K562 (cell line): ENCODE results near the gene DOCK8. TPM values are rescaled to one million over a fixed set of nuclear protein-coding genes. Genes with fewer than 3 reads are reported as not detected.

ENCODE experiments used
- ATAC-seq: fragments of 200-7000 bp; cut with Tn5 transposase; 3 replicates; pipeline ENCODE4 v1.9.1; 2020; ENCODE audit warnings: moderate library complexity
- BruUV-seq: library from RNA; stranded (reverse); fragments of 400-500 nt; replicated peaks from 2 replicates; lab custom pipeline; 2021; lab: Mats Ljungman, UMichigan
- CTCF ChIA-PET: fragments of 300-600 bp; formaldehyde crosslinking; extraction: SDS; loops from one replicate; lab custom pipeline; 2021; ENCODE audit warnings: low intra/inter-chr PET ratio; lab: Yijun Ruan, JAX
- POLR2A ChIA-PET: fragments of 300-600, 350-650 bp; sonication (Branson Sonifier 250); formaldehyde crosslinking; extraction: SDS; loops from one replicate; lab custom pipeline; 2021; ENCODE audit warnings: antibody characterized with exemption, inconsistent platforms; lab: Yijun Ruan, JAX
- DNase-seq, 4 experiments: peaks; one replicate each; pipeline versions ENCODE4 v3.0.0 to v3.0.0-alpha.2; 2011 to 2018; ENCODE audit warnings: low spot score in 3 of 4, mixed read lengths in 3 of 4; ENCODE audit errors: extremely low read depth in 1 of 4
- FAIRE-seq: peaks from 2 replicates; lab custom pipeline; 2011; peaks lifted over from hg19 to GRCh38; lab: Jason Lieb, UNC
- H2AFZ ChIP-seq: 2 replicates; pipeline ENCODE4 v1.6.0; 2011; ENCODE audit warnings: low read depth, low read length, control low read depth, inconsistent platforms
- H3K27ac ChIP-seq: fragments of 200-600 bp; 3 replicates; pipeline ENCODE4 v1.8.0; 2011; ENCODE audit warnings: low read depth, mild to moderate bottlenecking, control low read depth, inconsistent platforms, low read length, moderate library complexity, mixed read lengths; ENCODE audit errors: extremely low read depth
- H3K27me3 ChIP-seq, 2 experiments: fragments of 300-600 bp in 1 of 2; 2 replicates in 1 of 2; 3 replicates in 1 of 2; pipeline versions ENCODE4 v1.6.0 to v1.8.0; 2011; ENCODE audit warnings: inconsistent platforms in 2 of 2, low read length in 2 of 2, mild to moderate bottlenecking in 1 of 2, mixed read lengths in 1 of 2, moderate library complexity in 1 of 2; ENCODE audit not compliant: control insufficient read depth in 2 of 2, insufficient read depth in 2 of 2
- H3K36me3 ChIP-seq: fragments of 300-600 bp; 3 replicates; pipeline ENCODE4 v1.8.0; 2011; ENCODE audit warnings: mild to moderate bottlenecking, low read length, inconsistent platforms; ENCODE audit not compliant: control insufficient read depth, insufficient read depth
- H3K4me1 ChIP-seq, 2 experiments: fragments of 200-600 bp in 1 of 2; replicated peaks in 1 of 2; 2 replicates in 1 of 2; 3 replicates in 1 of 2; pipeline versions ENCODE4 v1.5.1 to v1.8.0; 2011; ENCODE audit warnings: inconsistent platforms in 2 of 2, low read length in 2 of 2, mild to moderate bottlenecking in 1 of 2, mixed read lengths in 1 of 2, moderate library complexity in 1 of 2; ENCODE audit not compliant: control insufficient read depth in 2 of 2, insufficient read depth in 2 of 2
- H3K4me2 ChIP-seq: 2 replicates; pipeline ENCODE4 v1.6.1; 2011; ENCODE audit warnings: low read length, control low read depth, inconsistent platforms, mixed read lengths; ENCODE audit not compliant: insufficient read depth
- H3K4me3 ChIP-seq: fragments of 200-600 bp; sonication (generic), shearing (Covaris generic); 2 replicates; pipeline ENCODE4 v1.5.1; 2016; ENCODE audit warnings: control low read depth, inconsistent platforms
- H3K79me2 ChIP-seq: fragments of 200-600 bp; 3 replicates; pipeline ENCODE4 v1.8.0; 2011; ENCODE audit warnings: low read length, inconsistent platforms; ENCODE audit not compliant: control insufficient read depth, insufficient read depth
- H3K9ac ChIP-seq, 2 experiments: 2 replicates each; pipeline versions ENCODE4 v1.6.0 to v1.6.1; 2011; ENCODE audit warnings: low read depth in 2 of 2, low read length in 2 of 2, control low read depth in 1 of 2, inconsistent platforms in 1 of 2, mild to moderate bottlenecking in 1 of 2, mixed read lengths in 1 of 2; ENCODE audit not compliant: insufficient read depth in 1 of 2
- H3K9me1 ChIP-seq: one replicate; pipeline ENCODE4 v1.6.0; 2011; ENCODE audit warnings: inconsistent platforms, mild to moderate bottlenecking, low read length, moderate library complexity; ENCODE audit not compliant: control insufficient read depth, insufficient read depth
- H3K9me3 ChIP-seq: replicated peaks from 2 replicates; pipeline ENCODE4 v1.5.1; 2011; ENCODE audit warnings: low read depth, low read length, inconsistent platforms; ENCODE audit not compliant: control insufficient read depth, insufficient read depth
- H4K20me1 ChIP-seq: replicated peaks from 2 replicates; pipeline ENCODE4 v1.6.1; 2011; ENCODE audit warnings: low read length, inconsistent platforms, mixed read lengths; ENCODE audit not compliant: control insufficient read depth, insufficient read depth
- ARID1B ChIP-seq: fragments of 450-650 bp; IDR thresholded peaks from 2 replicates; pipeline ENCODE4 v1.6.1; 2016; ENCODE audit warnings: antibody characterized with exemption, mild to moderate bottlenecking, inconsistent platforms
- BRD4 ChIP-seq: fragments of 200-600 bp; sonication (generic); IDR thresholded peaks from 2 replicates; pipeline ENCODE4 v1.6.1; 2017; ENCODE audit warnings: inconsistent platforms
- ETV1 ChIP-seq: fragments of 450-650 bp; conservative IDR thresholded peaks from 2 replicates; pipeline ENCODE4 v1.6.1; 2016; ENCODE audit warnings: missing genetic modification characterization, control low read depth, low read depth, missing compliant biosample characterization
- GABPA ChIP-seq: fragments of 200-800 bp; sonication (Bioruptor generic); conservative IDR thresholded peaks from 2 replicates; pipeline ENCODE4 v1.6.1; 2016; ENCODE audit warnings: low read depth, missing genetic modification characterization, missing compliant biosample characterization
- HDAC8 ChIP-seq: fragments of 450-650 bp; IDR thresholded peaks from 2 replicates; pipeline ENCODE4 v1.6.1; 2016; ENCODE audit warnings: mild to moderate bottlenecking, missing genetic modification characterization, moderate library complexity, missing compliant biosample characterization
- NFRKB ChIP-seq: fragments of 450-650 bp; IDR thresholded peaks from 2 replicates; pipeline ENCODE4 v1.6.1; 2016; ENCODE audit warnings: low read depth
- PHB2 ChIP-seq: fragments of 450-650 bp; IDR thresholded peaks from 2 replicates; pipeline ENCODE4 v1.6.1; 2017; ENCODE audit warnings: low read depth
- SAP30 ChIP-seq: fragments of 200-600 bp; sonication (generic); IDR thresholded peaks from 2 replicates; pipeline ENCODE4 v1.6.1; 2012; ENCODE audit warnings: borderline replicate concordance, low read depth, mild to moderate bottlenecking, moderate library complexity, low read length, control low read depth, inconsistent platforms; ENCODE audit not compliant: insufficient read depth, poor library complexity, severe bottlenecking
- SMARCA5 ChIP-seq: fragments of 450-650 bp; IDR thresholded peaks from 2 replicates; pipeline ENCODE4 v1.6.1; 2016
- ZEB2 ChIP-seq: fragments of 450-650 bp; IDR thresholded peaks from 2 replicates; pipeline ENCODE4 v1.6.1; 2016
- ZNF134 ChIP-seq: fragments of 250-450 bp; sonication (Bioruptor Pico); conservative IDR thresholded peaks from 2 replicates; pipeline ENCODE4 v1.4.0; 2020
- ZNF175 ChIP-seq: fragments of 200-800 bp; sonication (Bioruptor generic); IDR thresholded peaks from 2 replicates; pipeline ENCODE4 v1.6.1; 2016; ENCODE audit warnings: low read depth, mild to moderate bottlenecking, missing genetic modification characterization, missing compliant biosample characterization
- ZNF232 ChIP-seq: sonication (generic); formaldehyde crosslinking; IDR thresholded peaks from 2 replicates; pipeline ENCODE4 v1.8.0; 2022; ENCODE audit warnings: mild to moderate bottlenecking, missing genetic modification reagents
- ZNF384 ChIP-seq: IDR thresholded peaks from 2 replicates; pipeline ENCODE4 v1.6.1; 2012; ENCODE audit warnings: low read depth, low read length, improper control_type of control experiment
- WGBS: fragments of 100-300 bp; shearing (Covaris generic); methylation state at CpG from one replicate; pipeline ENCODE4 v1.1.6; 2016; ENCODE audit warnings: low coverage, mixed read lengths; ENCODE audit not compliant: insufficient coverage; ENCODE audit errors: missing lambda C conversion rate; 5-methylcytosine and 5-hydroxymethylcytosine counted together
- in situ Hi-C: fragments of 300-500 bp; cut with MboI; formaldehyde crosslinking; loops from 4 replicates; pipeline ENCODE4 v1.15.0; 2018; ENCODE audit warnings: inconsistent platforms, mixed read lengths
- intact Hi-C: fragments of 100-400 bp; cut with micrococcal nuclease; formaldehyde crosslinking; loops from 2 replicates; pipeline ENCODE4 v1.14.2; 2022
- polyA plus RNA-seq, 8 experiments: library from polyadenylated mRNA; depleted of rRNA in 4 of 8; stranded (reverse) in 5 of 8; unstranded in 3 of 8; fragments of >200 nt; fragmentation: Nextera tagmentation in 2 of 8; fragmentation: Illumina TruSeq in 1 of 8; extraction: Ambion mirVana in 2 of 8; extraction: Trizol in 1 of 8; gene quantifications; 2 replicates each; pipeline versions ENCODE4 v1.2.1 to v1.2.3, GENCODE V29; 2011 to 2014; ENCODE audit warnings: inconsistent platforms in 1 of 8, missing spikeins in 1 of 8
- total RNA-seq, 7 experiments: library from RNA; depleted of rRNA in 6 of 7; stranded (reverse); fragments of >200 nt in 6 of 7; fragmentation: Illumina TruSeq in 2 of 7; extraction: Trizol in 2 of 7; gene quantifications; 2 replicates each; pipeline versions ENCODE4 v1.2.1 to v1.2.3, GENCODE V29; 2011 to 2021; ENCODE audit warnings: low replicate concordance in 1 of 7
- TF ChIP-seq, protein P1 (sequence below), 2 experiments: fragments of 450-650 bp; IDR thresholded peaks; 2 replicates each; pipeline ENCODE4 v1.6.1; 2016
- TF ChIP-seq, protein P2 (sequence below), 2 experiments: IDR thresholded peaks; 2 replicates each; pipeline ENCODE4 v1.6.1; 2011; ENCODE audit warnings: borderline replicate concordance in 1 of 2, control low read depth in 1 of 2, low read depth in 1 of 2, low read length in 1 of 2, mild to moderate bottlenecking in 1 of 2, mixed read lengths in 1 of 2, moderate library complexity in 1 of 2; ENCODE audit not compliant: insufficient read depth in 1 of 2, insufficient read length in 1 of 2, poor library complexity in 1 of 2, severe bottlenecking in 1 of 2; ENCODE audit errors: extremely low read depth in 1 of 2

Gene DOCK8
- total and polyA plus RNA-seq, 9 of the 15 experiments (the other 6 are each of a cell fraction or from before 2014, with no cell fraction given) = 14.4 to 53.8 (median 25.1) TPM

DNA sequence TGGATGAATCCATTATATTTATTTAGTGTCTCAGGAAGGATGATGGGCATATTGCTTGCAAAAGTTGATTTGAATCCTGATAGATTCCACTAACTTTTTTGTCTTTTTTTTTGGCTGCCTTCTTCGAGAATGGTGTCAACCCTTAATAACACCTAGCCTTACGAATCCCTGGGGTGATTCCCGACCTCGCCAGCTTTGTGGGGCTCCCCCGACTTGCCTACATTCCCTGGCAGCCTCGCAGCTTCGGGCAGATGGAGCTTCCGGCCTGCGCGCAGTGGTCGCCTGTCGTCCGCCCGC lies 366 bp upstream of the DOCK8 start:
- in situ Hi-C loops = loop anchor here (5.0 kb wide), 1 partner anchor 73 kb away; no protein-coding TSS in a partner anchor
- H4K20me1 ChIP-seq = no peaks in the 10 kb centered on the region
- H3K27me3 ChIP-seq = no peaks in the 10 kb centered on the region
- 0% methylated on average over 13 of the region's 14 CpGs for WGBS
- no peaks in the 10 kb centered on the region for H3K9me1 ChIP-seq
- intact Hi-C loops = loop anchor here (1.0 to 10.0 kb wide), 2 partner anchors 58 to 91 kb away; no protein-coding TSS in a partner anchor
- peaks cover 37% of the 10 kb centered on the region for H3K79me2 ChIP-seq
- H3K9ac ChIP-seq = peak overlapping the region; percentile 84 to 94
- DNase-seq (no peak), ATAC-seq (no peak), FAIRE-seq (no peak)
- TF ChIP-seq BRD4 = no peak
- no peak for TF ChIP-seq PHB2
- TF ChIP-seq ARID1B = no peak
- TF ChIP-seq, protein P1, sequence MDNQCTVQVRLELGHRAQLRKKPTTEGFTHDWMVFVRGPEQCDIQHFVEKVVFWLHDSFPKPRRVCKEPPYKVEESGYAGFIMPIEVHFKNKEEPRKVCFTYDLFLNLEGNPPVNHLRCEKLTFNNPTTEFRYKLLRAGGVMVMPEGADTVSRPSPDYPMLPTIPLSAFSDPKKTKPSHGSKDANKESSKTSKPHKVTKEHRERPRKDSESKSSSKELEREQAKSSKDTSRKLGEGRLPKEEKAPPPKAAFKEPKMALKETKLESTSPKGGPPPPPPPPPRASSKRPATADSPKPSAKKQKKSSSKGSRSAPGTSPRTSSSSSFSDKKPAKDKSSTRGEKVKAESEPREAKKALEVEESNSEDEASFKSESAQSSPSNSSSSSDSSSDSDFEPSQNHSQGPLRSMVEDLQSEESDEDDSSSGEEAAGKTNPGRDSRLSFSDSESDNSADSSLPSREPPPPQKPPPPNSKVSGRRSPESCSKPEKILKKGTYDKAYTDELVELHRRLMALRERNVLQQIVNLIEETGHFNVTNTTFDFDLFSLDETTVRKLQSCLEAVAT (IDR thresholded peaks at IDR 0.05) = no peak
- TF ChIP-seq, protein P2, sequence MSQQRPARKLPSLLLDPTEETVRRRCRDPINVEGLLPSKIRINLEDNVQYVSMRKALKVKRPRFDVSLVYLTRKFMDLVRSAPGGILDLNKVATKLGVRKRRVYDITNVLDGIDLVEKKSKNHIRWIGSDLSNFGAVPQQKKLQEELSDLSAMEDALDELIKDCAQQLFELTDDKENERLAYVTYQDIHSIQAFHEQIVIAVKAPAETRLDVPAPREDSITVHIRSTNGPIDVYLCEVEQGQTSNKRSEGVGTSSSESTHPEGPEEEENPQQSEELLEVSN (IDR thresholded peaks at IDR 0.05; ENCODE audit: borderline replicate concordance in 1 of 2, extremely low read depth in 1 of 2, insufficient read depth in 1 of 2, insufficient read length in 1 of 2, low read depth in 1 of 2, low read length in 1 of 2, poor library complexity in 1 of 2, severe bottlenecking in 1 of 2) = peak; percentile 46 to 75
- no peak for TF ChIP-seq SMARCA5
- TF ChIP-seq SAP30 = peak; percentile 11
- no peak for TF ChIP-seq ZEB2
- no peak for TF ChIP-seq NFRKB
- TF ChIP-seq ETV1 (tag) = peak; percentile 56
- peak; percentile 59 for TF ChIP-seq GABPA (tag)
- TF ChIP-seq ZNF384 = no peak
- TF ChIP-seq ZNF232 (CRISPR knock-in tag) = 0 out of 2 replicates have a peak, but pooled peaks have one; percentile 29
- 0 out of 2 replicates have a peak, but pooled peaks have one; percentile 22 for TF ChIP-seq ZNF175 (CRISPR knock-in tag)
- 0 out of 2 replicates have a peak, but pooled peaks have one; percentile 11 for TF ChIP-seq HDAC8 (tag)
- TF ChIP-seq ZNF134 = no peak
- H3K27ac ChIP-seq = peak overlapping the region; percentile 92
- ChIA-PET POLR2A (interaction anchor here (0.6 to 3.4 kb wide), 7 partner anchors 8 to 92 kb away, joined by 3 to 21 read pairs (median 3); no protein-coding TSS in a partner anchor), CTCF (no interaction called here)
- H3K9me3 ChIP-seq = no peaks in the 10 kb centered on the region
- peaks cover 21 to 44% of the 10 kb centered on the region in 2 experiments for H3K4me1 ChIP-seq
- TSS peak; percentile 89 for BruUV-seq
- H3K4me2 ChIP-seq = peak overlapping the region; percentile 81
- H2AFZ ChIP-seq = peak overlapping the region; percentile 90
- no peaks in the 10 kb centered on the region for H3K36me3 ChIP-seq
- peak overlapping the region; percentile 57 for H3K4me3 ChIP-seq
